Sigmoid colon (tissue), 7 donors: ENCODE measurements around the gene GCGR. TPM values are rescaled to one million over a fixed set of nuclear protein-coding genes. Genes with fewer than 3 reads are reported as not detected.

Experiments used
- DNase-seq: peaks from one replicate; pipeline ENCODE4 v3.0.0-alpha.2; 2019
- H3K27ac ChIP-seq, 4 donors: fragments of 200-600 bp; sonication (generic); one replicate each; pipeline ENCODE4 v1.5.1; 2016 to 2019; ENCODE audit warnings: mild to moderate bottlenecking in 1 of 4
- H3K27me3 ChIP-seq, 3 donors: fragments of 200-600 bp; sonication (generic); one replicate each; pipeline ENCODE4 v1.5.1; 2019; ENCODE audit warnings: mild to moderate bottlenecking in 1 of 3
- H3K36me3 ChIP-seq, 4 donors: fragments of 200-600 bp; sonication (generic); one replicate each; pipeline ENCODE4 v1.5.1; 2016 to 2019
- H3K4me1 ChIP-seq, 4 donors: fragments of 200-600 bp; sonication (generic); one replicate each; pipeline ENCODE4 v1.5.1; 2017 to 2019
- H3K4me3 ChIP-seq, 4 donors: fragments of 200-600 bp; sonication (generic); one replicate each; pipeline ENCODE4 v1.5.1; 2017 to 2019; ENCODE audit warnings: mild to moderate bottlenecking in 2 of 4, moderate library complexity in 1 of 4
- H3K9me3 ChIP-seq, 4 donors: fragments of 200-600 bp in 3 of 4; sonication (generic) in 3 of 4; one replicate each; pipeline versions ENCODE4 v1.5.1 to v1.6.1; 2013 to 2019
- CTCF ChIP-seq, 4 experiments: fragments of 450-650 bp in 3 of 4; fragments of 200-600 bp in 1 of 4; IDR thresholded peaks; one replicate each; pipeline ENCODE4 v1.5.1; 2016 to 2019; ENCODE audit warnings: antibody characterized with exemption in 4 of 4, mild to moderate bottlenecking in 3 of 4, moderate library complexity in 2 of 4
- EP300 ChIP-seq, 4 donors: sonication (generic); formaldehyde crosslinking; IDR thresholded peaks; one replicate each; pipeline ENCODE4 v1.6.1; 2017; ENCODE audit warnings: antibody characterized with exemption in 4 of 4
- POLR2A ChIP-seq, 2 donors: fragments of 450-650 bp; IDR thresholded peaks; one replicate each; pipeline ENCODE4 v1.6.1; 2016; ENCODE audit warnings: antibody characterized with exemption in 2 of 2, mild to moderate bottlenecking in 2 of 2, moderate library complexity in 2 of 2
- POLR2AphosphoS5 ChIP-seq, 4 donors: sonication (generic); formaldehyde crosslinking; IDR thresholded peaks; one replicate each; pipeline ENCODE4 v1.6.1; 2017; ENCODE audit warnings: antibody characterized with exemption in 4 of 4
- WGBS, 2 donors: extraction: QIAGEN DNeasy Blood & Tissue Kit; methylation state at CpG; one replicate each; pipeline ENCODE4 v1.1.7; 2013; 5-methylcytosine and 5-hydroxymethylcytosine counted together
- intact Hi-C: fragments of 100-400 bp; cut with DNase I; formaldehyde crosslinking; loops from one replicate; pipeline ENCODE4 v1.15.1; 2023
- polyA plus RNA-seq, 3 donors: library from polyadenylated mRNA; stranded (reverse); fragments of 200-250 nt; gene quantifications; one replicate each; pipeline ENCODE4 v1.2.3, GENCODE V29; 2013
- total RNA-seq, 4 donors: library from RNA; depleted of rRNA; stranded (reverse); fragments of >200 nt; gene quantifications; one replicate each; pipeline ENCODE4 v1.1.0, GENCODE V29; 2016
- donor health status: healthy with polysubstance abuse.
- donor health status: Bipolar disorder and iron deficiency.
- donor health status: healthy.

Gene GCGR
- total and polyA plus RNA-seq, 7 donors, result 0.27 to 1.4 (median 0.96) TPM; not detected in 2

GRCh38 chr17:81808778-81809555 is 5.0 kb downstream of the GCGR start:
- H3K4me3 ChIP-seq, result no peak overlapping the region
- no peak overlapping the region for H3K27ac ChIP-seq
- H3K27me3 ChIP-seq, result peaks cover 16 to 85% (median 63%) of the 10 kb centered on the region in 3 donors
- intact Hi-C loops, result no loop called here
- TF ChIP-seq CTCF (IDR thresholded peaks at IDR 0.05), result no peak
- no peak for TF ChIP-seq EP300 (IDR thresholded peaks at IDR 0.05)
- peaks cover 0 to 11% (median 10%) of the 10 kb centered on the region in 4 donors for H3K4me1 ChIP-seq
- 57 to 75% methylated on average over 20 of the region's 20 CpGs for WGBS, 2 donors
- no peaks in the 10 kb centered on the region for H3K9me3 ChIP-seq
- H3K36me3 ChIP-seq, result no peaks in the 10 kb centered on the region
- DNase-seq, result no peak

- Histone ChIP-seq H3K4me1 (peaks cover 0 to 6% (median 4%) of the 10 kb centered on the region in 4 donors), H3K27ac (no peak overlapping the region), H3K9me3 (no peaks in the 10 kb centered on the region), H3K27me3 (peaks cover 10 to 83% (median 57%) of the 10 kb centered on the region in 3 donors), H3K4me3 (no peak overlapping the region), H3K36me3 (no peaks in the 10 kb centered on the region)
- intact Hi-C loops, result no loop called here
- TF ChIP-seq CTCF (IDR thresholded peaks at IDR 0.05), result no peak
- TF ChIP-seq POLR2AphosphoS5 (IDR thresholded peaks at IDR 0.05), result no peak
- no peak for TF ChIP-seq POLR2A (IDR thresholded peaks at IDR 0.05)
- TF ChIP-seq EP300 (IDR thresholded peaks at IDR 0.05), result no peak
- no peak for DNase-seq
- 59 to 72% methylated on average over 7 of the region's 7 CpGs for WGBS, 2 donors
Observed at GRCh38 chr17:81809556-81809998, 5.6 kb downstream of the GCGR start.

GRCh38 chr17:81810476-81810875 is 6.5 kb downstream of the GCGR start:
- intact Hi-C loops, result no loop called here
- H3K27me3 ChIP-seq, result peaks cover 2 to 79% (median 49%) of the 10 kb centered on the region in 3 donors
- no peak for TF ChIP-seq POLR2A (IDR thresholded peaks at IDR 0.05)
- TF ChIP-seq CTCF (IDR thresholded peaks at IDR 0.05), result no peak
- no peak for TF ChIP-seq EP300 (IDR thresholded peaks at IDR 0.05)
- TF ChIP-seq POLR2AphosphoS5 (IDR thresholded peaks at IDR 0.05), result no peak
- H3K4me1 ChIP-seq, result no peaks in the 10 kb centered on the region
- no peaks in the 10 kb centered on the region for H3K9me3 ChIP-seq
- no peaks in the 10 kb centered on the region for H3K36me3 ChIP-seq
- no peak overlapping the region for H3K27ac ChIP-seq
- no peak overlapping the region for H3K4me3 ChIP-seq
- no peak for DNase-seq
- 69 to 78% methylated on average over 8 of the region's 8 CpGs for WGBS, 2 donors

GRCh38 chr17:81810892-81811704 is 7.1 kb downstream of the GCGR start:
- no peak overlapping the region for H3K27ac ChIP-seq
- peaks cover 2 to 77% (median 43%) of the 10 kb centered on the region in 3 donors for H3K27me3 ChIP-seq
- H3K9me3 ChIP-seq, result no peaks in the 10 kb centered on the region
- intact Hi-C loops, result no loop called here
- 82 to 90% methylated on average over 42 of the region's 42 CpGs for WGBS, 2 donors
- TF ChIP-seq EP300 (IDR thresholded peaks at IDR 0.05), result no peak
- TF ChIP-seq POLR2A (IDR thresholded peaks at IDR 0.05), result no peak
- no peak for TF ChIP-seq POLR2AphosphoS5 (IDR thresholded peaks at IDR 0.05)
- TF ChIP-seq CTCF (IDR thresholded peaks at IDR 0.05), result no peak
- DNase-seq, result no peak
- H3K36me3 ChIP-seq, result no peaks in the 10 kb centered on the region
- no peaks in the 10 kb centered on the region for H3K4me1 ChIP-seq
- no peak overlapping the region for H3K4me3 ChIP-seq
